Measurements from ENCODE around the gene PLA2G4F. TPM values are rescaled to one million over a fixed set of nuclear protein-coding genes. Genes with fewer than 3 reads are reported as not detected.

PLA2G4F gene
- total RNA-seq, 2 experiments from 2014 or later = not detected

- H3K27ac Mint-ChIP-seq = no peak overlapping the region
- peaks cover 17% of the 10 kb centered on the region for H3K36me3 Mint-ChIP-seq
- DNase-seq (no peak), ATAC-seq (no peak)
- H3K4me1 Mint-ChIP-seq = no peaks in the 10 kb centered on the region
- no peaks in the 10 kb centered on the region for H3K27me3 Mint-ChIP-seq
- no peaks in the 10 kb centered on the region for H3K9me3 Mint-ChIP-seq (ENCODE audit: low read depth)
- CTCF ChIA-PET = no interaction called here
- H3K4me3 Mint-ChIP-seq = no peak overlapping the region
These were observed 1.7 kb upstream of the PLA2G4F start for GRCh38 chr15:42157981-42158765.

GRCh38 chr15:42157381-42157780, 945 bp upstream of the PLA2G4F start:
- DNase-seq (no peak), ATAC-seq (no peak)
- no peaks in the 10 kb centered on the region for H3K4me1 Mint-ChIP-seq
- no peak overlapping the region for H3K4me3 Mint-ChIP-seq
- H3K9me3 Mint-ChIP-seq (ENCODE audit: low read depth) = no peaks in the 10 kb centered on the region
- H3K36me3 Mint-ChIP-seq = peaks cover 11% of the 10 kb centered on the region
- H3K27ac Mint-ChIP-seq = no peak overlapping the region
- CTCF ChIA-PET = no interaction called here
- no peaks in the 10 kb centered on the region for H3K27me3 Mint-ChIP-seq

DNA sequence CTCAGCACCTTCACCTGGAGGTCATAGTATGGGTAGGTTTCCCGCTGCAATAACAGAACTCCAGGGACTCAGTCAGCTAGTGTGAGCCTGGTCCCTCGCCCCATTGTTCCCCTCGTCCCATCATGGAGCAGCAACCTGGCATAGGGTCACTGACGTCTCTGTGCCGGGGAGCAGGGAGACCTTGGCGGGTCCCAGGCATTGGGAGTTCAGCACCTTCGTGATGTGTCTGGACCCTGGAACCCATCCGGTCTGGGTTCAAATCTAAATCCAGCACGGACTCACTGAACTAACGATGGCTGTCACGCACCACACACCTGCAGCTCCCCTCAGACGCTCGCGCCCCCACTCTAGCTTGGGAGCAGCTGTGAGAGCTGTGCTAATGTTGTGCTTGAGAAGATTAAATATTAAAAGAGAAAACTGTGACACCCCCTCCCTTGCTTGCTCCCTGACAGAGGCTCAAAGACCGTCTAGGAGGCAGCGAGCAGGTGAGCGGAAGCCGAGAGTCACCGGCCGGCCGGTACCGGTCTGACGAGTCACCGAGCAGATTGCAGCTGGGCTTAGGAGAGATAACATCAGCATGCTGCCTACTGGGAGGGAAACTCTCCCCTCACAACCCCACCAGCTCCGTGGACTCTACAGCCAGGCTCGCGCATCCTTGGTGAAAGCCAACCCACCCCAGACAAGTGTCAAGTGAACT, 742 bp downstream of the PLA2G4F start:
- Mint-ChIP-seq H3K4me1 (no peaks in the 10 kb centered on the region), H3K4me3 (no peak overlapping the region), H3K27me3 (no peaks in the 10 kb centered on the region), H3K36me3 (peaks cover 9% of the 10 kb centered on the region), H3K27ac (no peak overlapping the region), H3K9me3 (ENCODE audit: low read depth) (no peaks in the 10 kb centered on the region)
- CTCF ChIA-PET = no interaction called here
- DNase-seq (no peak), ATAC-seq (no peak)

DNA sequence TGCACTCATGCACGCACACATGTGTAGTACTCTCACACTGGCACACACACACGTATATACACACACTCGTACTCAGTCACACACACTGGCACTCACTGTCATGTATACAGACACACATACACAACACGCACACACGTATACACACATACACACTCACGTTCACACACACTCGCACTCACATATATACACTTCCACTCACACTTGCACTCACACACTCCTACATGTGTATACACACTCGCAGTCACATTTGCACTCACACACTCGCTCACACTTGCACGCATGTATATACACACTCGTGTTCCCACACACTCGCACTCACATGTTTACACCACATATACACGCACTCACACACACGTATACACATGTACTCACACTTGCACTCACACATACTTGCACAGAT, 1.5 kb downstream of the PLA2G4F start:
- Mint-ChIP-seq H3K27ac (no peak overlapping the region), H3K9me3 (ENCODE audit: low read depth) (no peaks in the 10 kb centered on the region), H3K4me1 (no peaks in the 10 kb centered on the region), H3K27me3 (no peaks in the 10 kb centered on the region), H3K4me3 (no peak overlapping the region), H3K36me3 (peaks cover 7% of the 10 kb centered on the region)
- CTCF ChIA-PET = no interaction called here
- ATAC-seq (no peak), DNase-seq (no peak)

- peaks cover 4% of the 10 kb centered on the region for H3K36me3 Mint-ChIP-seq
- no peaks in the 10 kb centered on the region for H3K9me3 Mint-ChIP-seq (ENCODE audit: low read depth)
- CTCF ChIA-PET = interaction anchor here (1.0 kb wide), 1 partner anchor 164 kb away, joined by 3 read pairs; no protein-coding TSS in a partner anchor
- ATAC-seq (no peak), DNase-seq (no peak)
- no peak overlapping the region for H3K4me3 Mint-ChIP-seq
- no peak overlapping the region for H3K27ac Mint-ChIP-seq
- no peaks in the 10 kb centered on the region for H3K4me1 Mint-ChIP-seq
- no peaks in the 10 kb centered on the region for H3K27me3 Mint-ChIP-seq
These were observed 2.1 kb downstream of the PLA2G4F start for GRCh38 chr15:42154212-42154941.

DNA sequence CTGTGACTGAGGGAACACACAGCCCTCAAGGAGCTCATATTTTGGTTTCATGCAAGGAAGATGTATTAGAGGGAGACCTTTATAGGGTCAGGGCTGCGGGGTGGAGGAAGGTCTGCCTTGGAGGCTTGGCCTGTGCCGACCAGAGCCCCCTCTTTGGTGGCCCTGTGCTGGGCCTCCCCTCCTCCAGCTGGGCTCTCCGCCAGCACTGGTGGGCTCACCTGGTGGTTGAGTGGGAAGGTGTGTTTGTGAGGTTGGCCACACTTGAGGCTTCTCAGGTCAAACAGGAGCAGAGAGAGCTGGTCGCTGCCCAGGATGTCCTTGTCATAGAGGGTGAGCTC, 2.6 kb downstream of the PLA2G4F start:
- Mint-ChIP-seq H3K4me3 (no peak overlapping the region), H3K4me1 (no peaks in the 10 kb centered on the region), H3K36me3 (peaks cover 1% of the 10 kb centered on the region), H3K27ac (no peak overlapping the region), H3K9me3 (ENCODE audit: low read depth) (no peaks in the 10 kb centered on the region), H3K27me3 (no peaks in the 10 kb centered on the region)
- CTCF ChIA-PET = interaction anchor here (1.0 kb wide), 1 partner anchor 164 kb away, joined by 3 read pairs; no protein-coding TSS in a partner anchor
- no peak for DNase-seq
- no peak for ATAC-seq

DNA sequence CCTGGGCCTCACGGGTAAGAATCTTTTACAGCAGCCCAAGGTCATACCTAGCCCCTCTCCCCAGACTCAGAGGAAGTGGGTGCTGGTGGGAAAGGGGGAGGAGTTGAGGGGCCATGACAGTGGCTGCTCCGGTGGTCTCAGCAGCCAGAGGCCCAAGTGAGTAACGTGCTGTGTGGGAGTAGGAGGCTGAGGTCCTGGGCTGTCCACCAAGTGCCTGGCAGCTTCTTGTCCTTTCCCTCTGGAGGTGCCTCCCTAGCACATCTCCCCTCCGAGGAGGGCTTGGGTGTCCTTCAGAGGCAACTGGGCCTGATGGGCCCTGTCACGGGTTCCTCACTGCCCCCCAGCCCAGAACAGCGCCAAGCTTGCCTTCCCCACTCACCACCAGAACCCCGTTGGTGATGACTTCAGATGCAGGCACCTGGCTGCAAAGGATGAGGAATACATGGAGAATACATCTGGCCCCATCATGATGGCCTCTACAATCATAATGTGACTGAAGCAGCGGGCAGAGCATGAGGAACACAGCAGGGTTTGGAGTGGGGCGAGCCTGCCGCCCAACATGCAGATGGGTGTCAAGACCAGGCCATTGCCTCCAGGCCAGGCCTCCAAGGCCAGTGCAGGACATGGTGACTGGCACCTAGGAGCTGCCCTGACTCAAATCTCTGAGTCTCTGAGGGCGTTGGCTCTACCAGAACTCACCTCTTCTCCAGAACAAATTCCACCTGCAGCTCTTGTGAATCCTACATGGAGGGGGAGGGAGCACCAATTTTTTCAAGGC, 3.3 kb downstream of the PLA2G4F start:
- no peak for DNase-seq
- Mint-ChIP-seq H3K27ac (no peak overlapping the region), H3K4me3 (no peak overlapping the region), H3K27me3 (no peaks in the 10 kb centered on the region), H3K36me3 (no peaks in the 10 kb centered on the region), H3K9me3 (ENCODE audit: low read depth) (no peaks in the 10 kb centered on the region), H3K4me1 (no peaks in the 10 kb centered on the region)
- ATAC-seq = no peak
- CTCF ChIA-PET = no interaction called here

GRCh38 chr15:42152196-42152920, 4.1 kb downstream of the PLA2G4F start:
- Mint-ChIP-seq H3K4me3 (no peak overlapping the region), H3K27me3 (no peaks in the 10 kb centered on the region), H3K9me3 (ENCODE audit: low read depth) (no peaks in the 10 kb centered on the region), H3K27ac (no peak overlapping the region), H3K4me1 (no peaks in the 10 kb centered on the region), H3K36me3 (no peaks in the 10 kb centered on the region)
- DNase-seq (no peak), ATAC-seq (no peak)
- CTCF ChIA-PET = no interaction called here

DNA sequence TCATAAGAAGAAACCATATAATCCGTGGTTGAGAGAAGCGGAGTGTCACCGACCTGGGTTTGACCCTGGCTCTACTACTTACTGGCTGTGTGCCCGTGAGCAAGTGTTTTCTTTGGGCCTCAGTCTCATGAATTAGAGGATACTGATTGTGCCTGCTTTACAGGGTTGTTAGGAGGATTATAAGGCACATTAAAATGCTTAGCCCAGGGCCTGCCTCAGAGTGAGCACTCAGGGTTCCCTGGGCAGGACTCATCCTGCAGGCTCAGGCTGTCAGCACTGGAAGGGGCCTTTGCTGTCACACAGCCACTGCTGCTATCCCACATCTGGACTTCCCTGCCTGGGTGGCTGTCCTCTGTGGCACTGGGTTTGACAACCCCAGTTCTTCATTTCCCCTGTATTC, 4.7 kb downstream of the PLA2G4F start:
- DNase-seq (no peak), ATAC-seq (no peak)
- Mint-ChIP-seq H3K27ac (no peak overlapping the region), H3K27me3 (no peaks in the 10 kb centered on the region), H3K9me3 (ENCODE audit: low read depth) (no peaks in the 10 kb centered on the region), H3K4me1 (no peaks in the 10 kb centered on the region), H3K4me3 (no peak overlapping the region), H3K36me3 (no peaks in the 10 kb centered on the region)
- CTCF ChIA-PET = no interaction called here

GRCh38 chr15:42151141-42151561, 5.3 kb downstream of the PLA2G4F start:
- H3K9me3 Mint-ChIP-seq (ENCODE audit: low read depth) = no peaks in the 10 kb centered on the region
- DNase-seq (no peak), ATAC-seq (no peak)
- H3K27ac Mint-ChIP-seq = no peak overlapping the region
- H3K4me3 Mint-ChIP-seq = no peak overlapping the region
- CTCF ChIA-PET = no interaction called here
- no peaks in the 10 kb centered on the region for H3K4me1 Mint-ChIP-seq
- H3K27me3 Mint-ChIP-seq = no peaks in the 10 kb centered on the region
- H3K36me3 Mint-ChIP-seq = no peaks in the 10 kb centered on the region

GRCh38 chr15:42150219-42150970, 6.0 kb downstream of the PLA2G4F start:
- H3K9me3 Mint-ChIP-seq (ENCODE audit: low read depth) = no peaks in the 10 kb centered on the region
- no peak for ATAC-seq

DNA sequence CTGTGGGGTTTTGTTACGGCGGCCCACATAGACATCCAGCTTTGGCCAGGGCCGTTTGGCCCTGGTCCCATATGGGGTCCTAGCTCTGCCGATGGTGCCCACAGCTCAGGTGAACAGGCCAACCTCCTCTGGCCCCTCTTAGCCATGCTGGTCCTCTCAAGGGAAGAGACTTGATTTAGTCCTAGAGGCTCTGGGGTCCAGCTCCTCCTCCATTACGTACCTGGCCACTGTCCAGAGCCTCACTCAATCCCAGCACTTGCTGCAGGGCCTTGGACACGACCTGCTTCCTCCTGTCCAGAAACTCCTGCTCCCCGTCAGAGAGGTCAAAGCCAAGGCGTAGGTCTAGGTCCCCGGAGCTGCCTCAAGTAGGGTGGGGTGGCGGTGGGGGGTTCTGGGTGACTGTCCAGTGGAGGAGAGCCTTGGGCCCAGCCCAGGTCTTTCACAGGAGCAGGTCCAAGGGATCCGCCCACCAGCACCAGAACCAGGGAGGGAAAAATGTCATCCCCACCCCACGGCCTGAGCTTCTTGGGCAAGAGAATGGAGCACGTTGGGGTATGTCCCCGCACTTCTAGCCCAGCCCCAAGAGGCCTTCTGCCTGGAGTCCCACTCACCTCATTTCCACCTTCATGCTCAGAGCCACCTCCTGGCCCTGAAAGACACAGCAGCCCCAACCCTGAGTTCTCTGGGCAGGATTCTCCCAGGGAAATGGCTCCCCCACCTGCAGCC, 6.8 kb downstream of the PLA2G4F start:
- ATAC-seq (no peak), DNase-seq (no peak)
- Mint-ChIP-seq H3K27ac (no peak overlapping the region), H3K36me3 (no peaks in the 10 kb centered on the region), H3K9me3 (ENCODE audit: low read depth) (no peaks in the 10 kb centered on the region), H3K4me3 (no peak overlapping the region), H3K27me3 (no peaks in the 10 kb centered on the region), H3K4me1 (no peaks in the 10 kb centered on the region)
- CTCF ChIA-PET = interaction anchor here (0.9 to 1.6 kb wide), 2 partner anchors 14 to 83 kb away, joined by 3 to 4 read pairs; no protein-coding TSS in a partner anchor

More at GRCh38 chr15:42150219-42150970, 6.0 kb downstream of the PLA2G4F start:
- Mint-ChIP-seq H3K36me3 (no peaks in the 10 kb centered on the region), H3K4me3 (no peak overlapping the region), H3K27ac (no peak overlapping the region), H3K4me1 (no peaks in the 10 kb centered on the region), H3K27me3 (no peaks in the 10 kb centered on the region)
- CTCF ChIA-PET = interaction anchor here (1.6 kb wide), 1 partner anchor 15 kb away, joined by 4 read pairs; no protein-coding TSS in a partner anchor
- no peak for DNase-seq
